ENCODE measurements around the gene CACNB2. TPM values are rescaled to one million over a fixed set of nuclear protein-coding genes. Genes with fewer than 3 reads are reported as not detected.

Gene CACNB2
- total and polyA plus RNA-seq, 2 donors, result 0.85 to 3.9 TPM

GRCh38 chr10:18109341-18109870 lies 30.8 kb upstream of the CACNB2 start:
- Histone ChIP-seq H3K4me3 (ENCODE audit: low read length in 2 of 2) (no peak overlapping the region), H3K27ac (ENCODE audit: low read depth in 1 of 2, low read length in 1 of 2) (no peak overlapping the region), H3K4me1 (ENCODE audit: control insufficient read depth in 2 of 2, insufficient read depth in 2 of 2, low read length in 2 of 2) (no peaks in the 10 kb centered on the region), H3K36me3 (ENCODE audit: control insufficient read depth in 2 of 2, insufficient read depth in 2 of 2, low read length in 1 of 2) (no peaks in the 10 kb centered on the region), H3K27me3 (ENCODE audit: control insufficient read depth in 2 of 2, insufficient read depth in 1 of 2, low read length in 1 of 2) (no peaks in the 10 kb centered on the region), H3K9me3 (ENCODE audit: control insufficient read depth in 2 of 2, insufficient read depth in 1 of 2, low read length in 1 of 2) (no peaks in the 10 kb centered on the region)
- WGBS, result 97% methylated on average over 6 of the region's 6 CpGs
- DNase-seq (ENCODE audit: low read depth in 6 of 9, low spot score in 9 of 9), result no peak

DNA sequence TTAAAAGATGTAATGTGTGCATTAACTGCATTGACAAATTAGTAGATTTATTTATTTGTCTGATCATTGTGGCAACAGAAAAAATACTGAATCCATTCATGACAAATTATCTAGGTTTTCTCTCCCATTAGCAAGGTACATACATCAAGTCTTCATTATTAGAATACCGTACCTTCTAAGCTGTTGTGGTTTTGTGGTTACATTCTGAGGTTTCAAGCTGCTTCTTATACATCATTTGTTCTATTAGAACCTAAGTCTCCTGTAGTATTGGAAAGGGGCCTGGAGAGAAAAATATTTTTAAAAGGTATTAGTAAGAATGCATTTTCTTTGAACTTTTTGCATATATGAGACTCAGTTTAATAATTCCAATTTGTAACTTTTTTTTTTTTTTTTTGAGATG lies 26.3 kb upstream of the CACNB2 start:
- 10% methylated on average over 1 of the region's 1 CpG for WGBS
- Histone ChIP-seq H3K27ac (ENCODE audit: low read depth in 1 of 2, low read length in 1 of 2) (no peak overlapping the region), H3K9me3 (ENCODE audit: control insufficient read depth in 2 of 2, insufficient read depth in 1 of 2, low read length in 1 of 2) (no peaks in the 10 kb centered on the region), H3K4me3 (ENCODE audit: low read length in 2 of 2) (no peak overlapping the region), H3K4me1 (ENCODE audit: control insufficient read depth in 2 of 2, insufficient read depth in 2 of 2, low read length in 2 of 2) (no peaks in the 10 kb centered on the region), H3K27me3 (ENCODE audit: control insufficient read depth in 2 of 2, insufficient read depth in 1 of 2, low read length in 1 of 2) (no peaks in the 10 kb centered on the region), H3K36me3 (ENCODE audit: control insufficient read depth in 2 of 2, insufficient read depth in 2 of 2, low read length in 1 of 2) (no peaks in the 10 kb centered on the region)
- no peak for DNase-seq (ENCODE audit: low read depth in 6 of 9, low spot score in 9 of 9)

- Histone ChIP-seq H3K4me1 (ENCODE audit: control insufficient read depth in 2 of 2, insufficient read depth in 2 of 2, low read length in 2 of 2) (no peaks in the 10 kb centered on the region), H3K9me3 (ENCODE audit: control insufficient read depth in 2 of 2, insufficient read depth in 1 of 2, low read length in 1 of 2) (no peaks in the 10 kb centered on the region), H3K4me3 (ENCODE audit: low read length in 2 of 2) (no peak overlapping the region), H3K36me3 (ENCODE audit: control insufficient read depth in 2 of 2, insufficient read depth in 2 of 2, low read length in 1 of 2) (no peaks in the 10 kb centered on the region), H3K27me3 (ENCODE audit: control insufficient read depth in 2 of 2, insufficient read depth in 1 of 2, low read length in 1 of 2) (no peaks in the 10 kb centered on the region), H3K27ac (ENCODE audit: low read depth in 1 of 2, low read length in 1 of 2) (no peak overlapping the region)
- 97% methylated on average over 2 of the region's 2 CpGs for WGBS
- no peak for DNase-seq (ENCODE audit: low read depth in 6 of 9, low spot score in 9 of 9)
Measured at GRCh38 chr10:18117276-18117675, 22.9 kb upstream of the CACNB2 start.

DNA sequence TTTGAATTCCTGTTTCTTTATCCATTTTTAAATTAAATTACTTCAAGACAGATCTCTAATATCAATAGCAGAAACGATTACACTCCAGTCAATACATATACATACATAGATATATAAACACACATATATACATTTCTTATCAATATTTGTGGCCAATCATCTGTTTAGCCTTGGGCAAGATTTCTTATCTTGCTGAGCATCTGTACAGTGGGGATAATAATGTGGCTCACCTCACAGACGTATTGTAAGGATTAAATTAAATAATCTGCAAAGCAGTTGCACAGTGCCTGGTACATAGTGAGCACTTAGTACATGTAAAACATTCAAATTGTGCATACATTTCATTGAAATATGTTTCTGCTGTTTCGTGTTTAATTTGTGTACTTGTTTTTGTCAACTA lies 17.5 kb upstream of the CACNB2 start:
- 86% methylated on average over 3 of the region's 3 CpGs for WGBS
- H3K27ac ChIP-seq (ENCODE audit: low read depth in 1 of 2, low read length in 1 of 2), result no peak overlapping the region
- no peak for DNase-seq (ENCODE audit: low read depth in 6 of 9, low spot score in 9 of 9)
- no peaks in the 10 kb centered on the region for H3K36me3 ChIP-seq (ENCODE audit: control insufficient read depth in 2 of 2, insufficient read depth in 2 of 2, low read length in 1 of 2)
- H3K9me3 ChIP-seq (ENCODE audit: control insufficient read depth in 2 of 2, insufficient read depth in 1 of 2, low read length in 1 of 2), result no peaks in the 10 kb centered on the region
- no peak overlapping the region for H3K4me3 ChIP-seq (ENCODE audit: low read length in 2 of 2)
- no peaks in the 10 kb centered on the region for H3K27me3 ChIP-seq (ENCODE audit: control insufficient read depth in 2 of 2, insufficient read depth in 1 of 2, low read length in 1 of 2)
- H3K4me1 ChIP-seq (ENCODE audit: control insufficient read depth in 2 of 2, insufficient read depth in 2 of 2, low read length in 2 of 2), result no peaks in the 10 kb centered on the region

GRCh38 chr10:18133046-18133445 lies 7.2 kb upstream of the CACNB2 start:
- DNase-seq (ENCODE audit: low read depth in 6 of 9, low spot score in 9 of 9), result no peak
- no peaks in the 10 kb centered on the region for H3K4me1 ChIP-seq (ENCODE audit: control insufficient read depth in 2 of 2, insufficient read depth in 2 of 2, low read length in 2 of 2)
- H3K36me3 ChIP-seq (ENCODE audit: control insufficient read depth in 2 of 2, insufficient read depth in 2 of 2, low read length in 1 of 2), result no peaks in the 10 kb centered on the region
- no peaks in the 10 kb centered on the region for H3K27me3 ChIP-seq (ENCODE audit: control insufficient read depth in 2 of 2, insufficient read depth in 1 of 2, low read length in 1 of 2)
- 92% methylated on average over 3 of the region's 3 CpGs for WGBS
- no peak overlapping the region for H3K4me3 ChIP-seq (ENCODE audit: low read length in 2 of 2)
- no peak overlapping the region for H3K27ac ChIP-seq (ENCODE audit: low read depth in 1 of 2, low read length in 1 of 2)
- H3K9me3 ChIP-seq (ENCODE audit: control insufficient read depth in 2 of 2, insufficient read depth in 1 of 2, low read length in 1 of 2), result no peaks in the 10 kb centered on the region

DNA sequence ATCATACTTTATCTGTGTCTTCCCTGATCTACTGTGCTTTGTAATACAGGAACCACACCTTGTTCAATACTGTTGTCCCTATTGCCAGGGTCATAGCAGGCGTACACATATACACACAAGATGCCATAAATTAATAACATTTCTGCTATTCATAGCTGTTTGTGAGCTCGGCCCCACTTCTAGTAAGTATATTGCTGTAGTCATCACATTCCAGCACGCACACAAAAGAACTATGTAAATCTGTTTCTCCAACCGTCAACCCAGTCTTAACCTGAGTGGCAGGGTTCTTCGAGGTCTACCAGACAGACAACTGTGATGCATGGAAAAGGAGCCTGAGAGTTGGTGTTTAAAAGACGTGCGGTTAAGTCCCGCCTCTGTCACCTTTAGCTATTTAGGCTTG lies 5.7 kb upstream of the CACNB2 start:
- Histone ChIP-seq H3K36me3 (ENCODE audit: control insufficient read depth in 2 of 2, insufficient read depth in 2 of 2, low read length in 1 of 2) (no peaks in the 10 kb centered on the region), H3K4me3 (ENCODE audit: low read length in 2 of 2) (no peak overlapping the region)
- 91% methylated on average over 8 of the region's 8 CpGs for WGBS

DNA sequence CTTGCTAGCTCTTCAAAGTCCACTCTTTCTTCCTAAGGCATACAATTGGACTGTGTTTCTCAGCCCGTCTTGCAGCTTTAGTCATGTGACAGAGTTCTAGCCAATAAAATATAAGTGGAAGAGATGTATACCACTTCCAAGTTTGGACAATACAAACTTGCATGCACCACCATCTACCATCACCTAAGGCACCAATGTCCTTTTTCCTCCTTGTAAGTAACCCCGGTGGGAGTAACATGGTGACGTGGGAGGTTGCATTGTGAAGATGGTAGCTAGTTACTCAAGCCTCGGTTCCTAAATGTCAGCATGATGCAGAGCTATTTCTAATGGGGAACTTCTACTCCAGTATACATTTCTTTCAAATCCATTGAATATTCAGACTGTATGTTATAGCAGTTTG lies 5.3 kb upstream of the CACNB2 start:
- Histone ChIP-seq H3K36me3 (ENCODE audit: control insufficient read depth in 2 of 2, insufficient read depth in 2 of 2, low read length in 1 of 2) (no peaks in the 10 kb centered on the region), H3K9me3 (ENCODE audit: control insufficient read depth in 2 of 2, insufficient read depth in 1 of 2, low read length in 1 of 2) (no peaks in the 10 kb centered on the region), H3K27ac (ENCODE audit: low read depth in 1 of 2, low read length in 1 of 2) (no peak overlapping the region), H3K4me3 (ENCODE audit: low read length in 2 of 2) (no peak overlapping the region), H3K27me3 (ENCODE audit: control insufficient read depth in 2 of 2, insufficient read depth in 1 of 2, low read length in 1 of 2) (peaks cover 8 to 13% of the 10 kb centered on the region in 2 donors), H3K4me1 (ENCODE audit: control insufficient read depth in 2 of 2, insufficient read depth in 2 of 2, low read length in 2 of 2) (peaks cover 0 to 4% of the 10 kb centered on the region in 2 donors)
- WGBS, result 94% methylated on average over 4 of the region's 4 CpGs
- no peak for DNase-seq (ENCODE audit: low read depth in 6 of 9, low spot score in 9 of 9)

More for the DNA sequence above, 5.7 kb upstream of the CACNB2 start:
- peaks cover 5 to 9% of the 10 kb centered on the region in 2 donors for H3K27me3 ChIP-seq (ENCODE audit: control insufficient read depth in 2 of 2, insufficient read depth in 1 of 2, low read length in 1 of 2)
- H3K4me1 ChIP-seq (ENCODE audit: control insufficient read depth in 2 of 2, insufficient read depth in 2 of 2, low read length in 2 of 2), result no peaks in the 10 kb centered on the region
- H3K27ac ChIP-seq (ENCODE audit: low read depth in 1 of 2, low read length in 1 of 2), result no peak overlapping the region
- no peak for DNase-seq (ENCODE audit: low read depth in 6 of 9, low spot score in 9 of 9)
- H3K9me3 ChIP-seq (ENCODE audit: control insufficient read depth in 2 of 2, insufficient read depth in 1 of 2, low read length in 1 of 2), result no peaks in the 10 kb centered on the region

DNA sequence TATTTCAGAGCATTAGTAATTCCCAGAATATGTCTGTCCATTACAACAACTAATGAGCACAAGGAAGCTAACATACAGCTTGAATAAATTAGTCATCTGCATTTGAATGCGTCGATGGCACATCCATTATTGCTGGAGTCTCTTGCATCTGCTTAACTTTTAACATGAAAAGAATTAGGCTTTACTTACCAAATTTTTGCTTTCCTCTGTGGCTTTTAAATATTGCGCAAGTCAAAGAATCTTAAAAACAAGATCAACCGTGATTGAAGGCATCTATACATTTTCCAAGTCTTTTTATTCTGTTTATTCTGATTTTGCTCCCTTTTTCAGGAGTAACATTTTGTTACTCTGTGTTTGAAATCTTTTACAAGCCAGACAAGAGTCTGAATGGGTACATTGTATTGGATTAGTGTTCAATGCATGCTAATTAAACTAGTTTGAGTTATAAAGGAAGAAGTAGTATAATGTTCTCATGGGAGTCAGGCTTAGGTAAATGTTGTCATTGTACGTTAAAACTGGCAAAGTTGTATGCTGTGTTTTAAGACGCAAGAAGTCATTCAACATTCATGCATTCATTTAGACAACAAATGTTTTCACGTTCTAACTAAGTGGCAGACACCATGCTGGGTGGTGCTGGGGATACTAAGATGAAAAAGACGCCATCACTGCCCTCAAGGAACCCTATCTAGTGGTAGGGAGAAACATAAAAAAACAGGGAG lies 4.0 kb upstream of the CACNB2 start:
- no peak for DNase-seq (ENCODE audit: low read depth in 6 of 9, low spot score in 9 of 9)
- 92% methylated on average over 8 of the region's 8 CpGs for WGBS
- no peak overlapping the region for H3K27ac ChIP-seq (ENCODE audit: low read depth in 1 of 2, low read length in 1 of 2)
- no peaks in the 10 kb centered on the region for H3K36me3 ChIP-seq (ENCODE audit: control insufficient read depth in 2 of 2, insufficient read depth in 2 of 2, low read length in 1 of 2)
- H3K4me3 ChIP-seq (ENCODE audit: low read length in 2 of 2), result no peak overlapping the region
- peaks cover 21 to 25% of the 10 kb centered on the region in 2 donors for H3K27me3 ChIP-seq (ENCODE audit: control insufficient read depth in 2 of 2, insufficient read depth in 1 of 2, low read length in 1 of 2)
- H3K9me3 ChIP-seq (ENCODE audit: control insufficient read depth in 2 of 2, insufficient read depth in 1 of 2, low read length in 1 of 2), result no peaks in the 10 kb centered on the region
- peaks cover 0 to 10% of the 10 kb centered on the region in 2 donors for H3K4me1 ChIP-seq (ENCODE audit: control insufficient read depth in 2 of 2, insufficient read depth in 2 of 2, low read length in 2 of 2)

GRCh38 chr10:18137111-18137510 lies 3.1 kb upstream of the CACNB2 start:
- H3K27me3 ChIP-seq (ENCODE audit: control insufficient read depth in 2 of 2, insufficient read depth in 1 of 2, low read length in 1 of 2), result peaks cover 24 to 34% of the 10 kb centered on the region in 2 donors
- 97% methylated on average over 1 of the region's 1 CpG for WGBS
- H3K9me3 ChIP-seq (ENCODE audit: control insufficient read depth in 2 of 2, insufficient read depth in 1 of 2, low read length in 1 of 2), result no peaks in the 10 kb centered on the region
- H3K36me3 ChIP-seq (ENCODE audit: control insufficient read depth in 2 of 2, insufficient read depth in 2 of 2, low read length in 1 of 2), result no peaks in the 10 kb centered on the region
- H3K27ac ChIP-seq (ENCODE audit: low read depth in 1 of 2, low read length in 1 of 2), result no peak overlapping the region
- DNase-seq (ENCODE audit: low read depth in 6 of 9, low spot score in 9 of 9), result no peak
- H3K4me3 ChIP-seq (ENCODE audit: low read length in 2 of 2), result no peak overlapping the region
- peaks cover 0 to 10% of the 10 kb centered on the region in 2 donors for H3K4me1 ChIP-seq (ENCODE audit: control insufficient read depth in 2 of 2, insufficient read depth in 2 of 2, low read length in 2 of 2)

Data from thymus (tissue), 11 donors.